Measurements from ENCODE around the gene PODXL2. TPM values are rescaled to one million over a fixed set of nuclear protein-coding genes. Genes with fewer than 3 reads are reported as not detected.

PODXL2 gene
- total and polyA plus RNA-seq, 2 donors (not counting 1 experiment from before 2014, with no cell fraction given): 3.1 to 4.0 TPM

GRCh38 chr3:127698286-127698685 lies 69.3 kb downstream of the PODXL2 start:
- Histone ChIP-seq H3K27me3 (replicated peaks in 1 of 4; ENCODE audit: control extremely low read depth in 1 of 4, control insufficient read depth in 3 of 4, insufficient read depth in 4 of 4, low read length in 3 of 4) (no peaks in the 10 kb centered on the region), H3K27ac (ENCODE audit: low read length in 2 of 2) (no peak overlapping the region), H3K4me2 (replicated peaks; ENCODE audit: low read depth, low read length, poor library complexity, severe bottlenecking) (peak overlapping the region; percentile 66), H3K4me3 (ENCODE audit: control extremely low read depth in 1 of 5, extremely low read depth in 1 of 5, insufficient read depth in 1 of 5, low read depth in 2 of 5, low read length in 4 of 5) (no peak overlapping the region), H3K4me1 (ENCODE audit: control insufficient read depth in 2 of 2, insufficient read depth in 2 of 2, low read length in 2 of 2) (peaks cover 10 to 22% of the 10 kb centered on the region in 2 donors), H4K20me1 (ENCODE audit: control insufficient read depth, insufficient read depth, low read length, poor library complexity, severe bottlenecking) (no peaks in the 10 kb centered on the region), H3K9ac (ENCODE audit: low read length) (no peak overlapping the region), H2AFZ (ENCODE audit: insufficient read depth, low read depth, low read length, poor library complexity, severe bottlenecking) (peak overlapping the region; percentile 76), H3K79me2 (ENCODE audit: control insufficient read depth, insufficient read depth, low read length) (no peaks in the 10 kb centered on the region), H3K36me3 (replicated peaks in 1 of 2; ENCODE audit: control extremely low read depth in 1 of 2, control insufficient read depth in 1 of 2, extremely low read depth in 1 of 2, insufficient read depth in 2 of 2, low read length in 1 of 2) (no peaks in the 10 kb centered on the region), H3K9me3 (ENCODE audit: control extremely low read depth in 1 of 3, control insufficient read depth in 2 of 3, insufficient read depth in 1 of 3, low read length in 2 of 3) (peaks cover 0 to 11% (median 0%) of the 10 kb centered on the region in 3 donors)
- Mint-ChIP-seq H3K27ac (peak overlapping the region; percentile 42), H3K4me1 (peaks cover 21% of the 10 kb centered on the region), H3K27me3 (no peaks in the 10 kb centered on the region), H3K9me3 (ENCODE audit: insufficient read depth) (no peaks in the 10 kb centered on the region), H3K4me3 (peak overlapping the region; percentile 82)
- POLR2A ChIA-PET: interaction anchor here (0.6 kb wide), 1 partner anchor 13 kb away, joined by 5 read pairs; no protein-coding TSS in a partner anchor
- DNase-seq: no peak
- intact Hi-C loops (cut with micrococcal nuclease): loop anchor here (5.0 to 10.0 kb wide), 3 partner anchors 57 to 1223 kb away; partner anchors contain the start of genes MGLL and ZXDC
- CTCF ChIA-PET: no interaction called here
- TF ChIP-seq, protein P1, sequence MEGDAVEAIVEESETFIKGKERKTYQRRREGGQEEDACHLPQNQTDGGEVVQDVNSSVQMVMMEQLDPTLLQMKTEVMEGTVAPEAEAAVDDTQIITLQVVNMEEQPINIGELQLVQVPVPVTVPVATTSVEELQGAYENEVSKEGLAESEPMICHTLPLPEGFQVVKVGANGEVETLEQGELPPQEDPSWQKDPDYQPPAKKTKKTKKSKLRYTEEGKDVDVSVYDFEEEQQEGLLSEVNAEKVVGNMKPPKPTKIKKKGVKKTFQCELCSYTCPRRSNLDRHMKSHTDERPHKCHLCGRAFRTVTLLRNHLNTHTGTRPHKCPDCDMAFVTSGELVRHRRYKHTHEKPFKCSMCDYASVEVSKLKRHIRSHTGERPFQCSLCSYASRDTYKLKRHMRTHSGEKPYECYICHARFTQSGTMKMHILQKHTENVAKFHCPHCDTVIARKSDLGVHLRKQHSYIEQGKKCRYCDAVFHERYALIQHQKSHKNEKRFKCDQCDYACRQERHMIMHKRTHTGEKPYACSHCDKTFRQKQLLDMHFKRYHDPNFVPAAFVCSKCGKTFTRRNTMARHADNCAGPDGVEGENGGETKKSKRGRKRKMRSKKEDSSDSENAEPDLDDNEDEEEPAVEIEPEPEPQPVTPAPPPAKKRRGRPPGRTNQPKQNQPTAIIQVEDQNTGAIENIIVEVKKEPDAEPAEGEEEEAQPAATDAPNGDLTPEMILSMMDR (IDR thresholded peaks at IDR 0.05): no peak
- TF ChIP-seq EZH2 (IDR thresholded peaks at IDR 0.05; ENCODE audit: borderline replicate concordance, insufficient read depth, low read depth, low read length, poor library complexity, severe bottlenecking): no peak
- no peak for ATAC-seq (ENCODE audit: low read depth)
- WGBS (ENCODE audit: insufficient coverage): 100% methylated on average over 3 of the region's 3 CpGs

GRCh38 chr3:127698691-127699415 lies 69.9 kb downstream of the PODXL2 start:
- H3K9me3 Mint-ChIP-seq (ENCODE audit: insufficient read depth): peaks cover 4% of the 10 kb centered on the region
- Histone ChIP-seq H3K9me3 (ENCODE audit: control extremely low read depth in 1 of 3, control insufficient read depth in 2 of 3, insufficient read depth in 1 of 3, low read length in 2 of 3) (peaks cover 0 to 11% (median 0%) of the 10 kb centered on the region in 3 donors), H2AFZ (ENCODE audit: insufficient read depth, low read depth, low read length, poor library complexity, severe bottlenecking) (no peak overlapping the region), H4K20me1 (ENCODE audit: control insufficient read depth, insufficient read depth, low read length, poor library complexity, severe bottlenecking) (no peaks in the 10 kb centered on the region), H3K36me3 (replicated peaks in 1 of 2; ENCODE audit: control extremely low read depth in 1 of 2, control insufficient read depth in 1 of 2, extremely low read depth in 1 of 2, insufficient read depth in 2 of 2, low read length in 1 of 2) (no peaks in the 10 kb centered on the region), H3K27ac (ENCODE audit: low read length in 2 of 2) (no peak overlapping the region), H3K79me2 (ENCODE audit: control insufficient read depth, insufficient read depth, low read length) (no peaks in the 10 kb centered on the region), H3K9ac (ENCODE audit: low read length) (no peak overlapping the region), H3K4me1 (ENCODE audit: control insufficient read depth in 2 of 2, insufficient read depth in 2 of 2, low read length in 2 of 2) (peaks cover 10 to 22% of the 10 kb centered on the region in 2 donors), H3K4me3 (ENCODE audit: control extremely low read depth in 1 of 5, extremely low read depth in 1 of 5, insufficient read depth in 1 of 5, low read depth in 2 of 5, low read length in 4 of 5) (no peak overlapping the region), H3K27me3 (replicated peaks in 1 of 4; ENCODE audit: control extremely low read depth in 1 of 4, control insufficient read depth in 3 of 4, insufficient read depth in 4 of 4, low read length in 3 of 4) (no peaks in the 10 kb centered on the region), H3K4me2 (replicated peaks; ENCODE audit: low read depth, low read length, poor library complexity, severe bottlenecking) (no peak overlapping the region)
- peak overlapping the region; percentile 42 for H3K27ac Mint-ChIP-seq
- H3K27me3 Mint-ChIP-seq: no peaks in the 10 kb centered on the region
- TF ChIP-seq EZH2 (IDR thresholded peaks at IDR 0.05; ENCODE audit: borderline replicate concordance, insufficient read depth, low read depth, low read length, poor library complexity, severe bottlenecking): no peak
- TF ChIP-seq, protein P1 (IDR thresholded peaks at IDR 0.05): no peak
- ChIA-PET POLR2A (interaction anchor here (0.6 kb wide), 1 partner anchor 12 kb away, joined by 5 read pairs; no protein-coding TSS in a partner anchor), CTCF (no interaction called here)
- intact Hi-C loops (cut with micrococcal nuclease): loop anchor here (5.0 to 10.0 kb wide), 3 partner anchors 56 to 1224 kb away; partner anchors contain the start of genes MGLL and ZXDC
- ATAC-seq (ENCODE audit: low read depth) (no peak), DNase-seq (no peak)
- H3K4me3 Mint-ChIP-seq: peak overlapping the region; percentile 53
- WGBS (ENCODE audit: insufficient coverage): 90% methylated on average over 5 of the region's 6 CpGs
- H3K4me1 Mint-ChIP-seq: peaks cover 19% of the 10 kb centered on the region

Measured in B cell (primary cell).